NCI-H524 treated with DMSO at 0.1 percent for 48 hours (cell line): ENCODE data around the gene OR1L6.

Source experiments
- DNase-seq: peaks from one replicate; lab custom pipeline; 2025; lab: John Stamatoyannopoulos, UW

The OR1L6 gene, protein sequence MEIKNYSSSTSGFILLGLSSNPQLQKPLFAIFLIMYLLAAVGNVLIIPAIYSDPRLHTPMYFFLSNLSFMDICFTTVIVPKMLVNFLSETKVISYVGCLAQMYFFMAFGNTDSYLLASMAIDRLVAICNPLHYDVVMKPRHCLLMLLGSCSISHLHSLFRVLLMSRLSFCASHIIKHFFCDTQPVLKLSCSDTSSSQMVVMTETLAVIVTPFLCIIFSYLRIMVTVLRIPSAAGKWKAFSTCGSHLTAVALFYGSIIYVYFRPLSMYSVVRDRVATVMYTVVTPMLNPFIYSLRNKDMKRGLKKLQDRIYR

DNA sequence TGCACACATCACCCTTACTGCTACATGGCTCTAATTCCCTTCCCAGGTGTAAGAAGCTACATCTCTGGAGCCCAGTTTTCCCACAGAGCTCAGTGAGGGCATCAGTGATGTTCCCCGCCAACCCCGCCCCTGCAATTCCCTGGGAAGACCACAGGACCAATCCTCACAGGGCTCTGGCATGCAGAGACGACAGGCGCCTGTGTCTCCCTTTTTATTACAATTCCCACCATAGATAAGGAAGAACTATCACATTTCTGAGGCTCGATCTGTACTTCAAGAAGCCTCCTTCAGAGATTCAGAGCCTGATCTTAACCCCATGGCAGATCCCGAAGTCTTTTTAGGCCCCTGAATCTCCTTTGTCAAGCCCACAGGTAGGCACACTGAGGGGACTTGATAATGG lies at the start of gene OR1L6:
TSS of gene OR1L6 (plus strand) at position 301 of the 400 bp plus-strand sequence. CDS start 7,545 bp downstream, outside the sequence.
- DNase-seq = no peak

DNA sequence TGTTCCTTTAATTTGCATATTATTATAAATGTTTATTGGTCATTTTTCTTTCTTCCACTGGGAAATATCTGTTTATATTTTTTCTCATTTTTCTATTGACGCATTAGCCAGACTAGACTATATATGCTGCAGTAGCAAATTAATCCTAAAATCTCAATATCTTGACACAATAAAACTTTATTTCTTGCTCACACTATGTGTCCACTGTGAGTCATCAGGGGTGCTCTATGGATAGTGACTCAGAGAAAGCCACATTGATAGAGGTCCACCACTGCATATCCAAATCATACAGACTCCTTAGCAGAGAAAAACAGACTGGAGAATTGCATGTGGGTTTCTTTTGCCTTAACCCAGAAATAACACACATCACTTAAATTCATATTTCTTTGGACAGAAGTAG lies 46.4 kb upstream of the OR1L6 start:
- DNase-seq = no peak

DNA sequence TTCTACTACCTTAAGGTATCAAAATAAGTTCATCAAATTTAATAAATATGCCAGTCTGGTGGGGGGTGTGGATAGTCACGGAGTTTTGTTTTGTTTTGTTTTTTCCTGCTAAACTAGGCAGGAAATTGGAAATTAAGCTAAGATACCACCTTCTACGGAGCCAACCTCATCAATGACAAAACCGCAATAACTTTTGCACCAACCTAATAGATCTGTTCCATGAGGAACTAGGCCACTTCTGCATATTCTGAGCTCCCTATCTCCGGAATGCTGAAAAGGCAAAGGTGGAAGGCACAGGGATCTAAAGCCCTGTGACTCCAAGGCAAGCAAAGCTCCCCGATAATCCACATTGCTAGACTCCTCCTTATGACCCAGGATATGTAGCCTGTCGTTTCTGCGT lies 24.1 kb upstream of the OR1L6 start:
- DNase-seq = no peak

DNA sequence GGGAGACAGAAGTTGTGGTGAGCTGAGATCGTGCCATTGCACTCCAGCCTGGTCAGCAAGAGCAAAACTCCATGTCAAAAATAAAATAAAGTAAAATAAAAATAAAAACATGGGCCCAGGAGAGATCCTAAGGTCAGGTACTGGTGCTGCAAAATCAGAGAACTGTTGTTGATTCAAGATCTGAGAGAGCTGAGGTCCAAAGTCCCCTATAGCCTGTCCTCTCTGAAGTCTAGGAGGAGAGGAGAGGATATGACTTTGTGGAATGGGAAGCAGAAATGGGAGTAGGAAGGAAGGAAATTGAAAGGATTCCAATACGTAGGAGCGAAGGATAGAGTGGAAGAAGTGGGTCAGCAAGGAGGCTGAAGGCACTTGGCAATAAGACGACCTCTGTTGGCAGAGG lies 22.9 kb upstream of the OR1L6 start:
- no peak for DNase-seq

DNA sequence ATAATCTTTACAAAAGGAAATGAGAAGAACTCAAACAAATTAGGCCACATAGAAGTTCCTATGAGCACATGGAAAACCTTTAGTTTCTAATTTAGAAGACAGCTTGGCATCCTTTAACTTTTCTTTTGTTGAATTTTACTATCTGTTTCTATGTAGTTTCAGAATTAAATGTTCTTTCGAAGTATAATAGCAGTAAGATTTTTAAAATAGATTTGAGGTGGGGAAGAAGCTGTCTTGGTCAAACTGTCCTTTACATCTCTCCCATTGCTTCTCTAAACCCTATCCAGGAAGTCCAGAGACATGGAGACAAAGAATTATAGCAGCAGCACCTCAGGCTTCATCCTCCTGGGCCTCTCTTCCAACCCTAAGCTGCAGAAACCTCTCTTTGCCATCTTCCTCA lies 18.4 kb upstream of the OR1L6 start, which contains the start of gene OR1L4:
TSS of gene OR1L4 (plus strand) at position 301 of the 400 bp plus-strand sequence. CDS start at position 301, 0 bp downstream.
- DNase-seq = no peak

DNA sequence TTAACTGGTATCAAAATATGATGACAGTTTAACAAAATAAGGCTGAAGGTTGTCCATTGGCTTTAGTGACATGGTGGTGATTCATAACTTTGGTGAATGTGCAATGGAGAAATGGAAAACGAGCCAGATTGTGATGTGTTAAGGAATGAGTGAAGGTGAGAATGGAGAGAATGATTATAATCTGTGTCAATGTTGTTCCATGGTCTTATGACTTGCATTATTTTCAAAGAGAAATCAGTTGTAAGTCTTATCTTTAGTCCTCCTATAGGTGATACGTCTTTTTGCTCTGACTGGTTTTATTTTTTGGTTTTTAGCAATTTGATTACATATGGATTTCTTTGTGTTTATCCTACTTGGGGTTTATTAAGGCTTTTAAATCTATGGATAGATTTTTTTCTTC lies 12.7 kb downstream of the OR1L6 start:
- no peak for DNase-seq

DNA sequence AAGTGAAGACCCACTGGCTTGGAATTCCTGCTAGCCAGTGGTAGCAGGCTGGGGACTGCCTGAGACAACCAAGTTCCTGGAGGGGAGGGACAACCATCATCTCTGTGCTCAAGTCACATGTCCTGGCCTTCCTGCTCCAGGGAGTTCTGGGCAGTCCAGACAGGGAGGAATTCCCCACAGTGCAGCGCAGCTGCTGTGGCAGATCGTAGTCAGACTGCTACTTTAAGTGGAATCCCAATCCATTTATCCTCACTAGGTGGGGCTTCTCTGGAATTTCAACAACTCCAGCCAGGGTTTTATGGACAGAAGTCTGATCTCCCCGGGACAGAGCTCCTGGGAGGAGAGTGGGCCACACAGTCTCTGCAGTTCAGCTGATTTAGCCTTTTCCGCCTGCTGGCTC lies 25.7 kb downstream of the OR1L6 start:
- DNase-seq = no peak

DNA sequence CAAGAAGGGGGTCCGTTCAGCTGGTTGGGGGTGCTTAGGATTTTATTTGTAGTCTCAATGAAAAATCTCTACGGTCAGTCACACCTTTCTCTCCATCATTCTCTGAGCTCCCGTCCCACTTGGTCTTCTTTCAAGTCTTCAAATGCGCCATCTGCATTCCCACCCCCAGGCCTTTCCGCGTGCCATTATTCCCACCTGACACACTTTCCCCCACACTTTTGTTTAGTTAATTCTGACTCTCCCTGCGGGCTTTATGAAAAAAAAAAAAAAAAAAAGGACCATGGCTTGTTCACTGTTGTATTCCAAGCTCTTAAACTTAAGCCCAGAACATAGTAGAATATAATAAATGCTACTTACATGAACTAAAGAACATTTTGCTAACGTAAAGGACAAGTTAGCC lies 34.9 kb downstream of the OR1L6 start:
- DNase-seq = no peak

DNA sequence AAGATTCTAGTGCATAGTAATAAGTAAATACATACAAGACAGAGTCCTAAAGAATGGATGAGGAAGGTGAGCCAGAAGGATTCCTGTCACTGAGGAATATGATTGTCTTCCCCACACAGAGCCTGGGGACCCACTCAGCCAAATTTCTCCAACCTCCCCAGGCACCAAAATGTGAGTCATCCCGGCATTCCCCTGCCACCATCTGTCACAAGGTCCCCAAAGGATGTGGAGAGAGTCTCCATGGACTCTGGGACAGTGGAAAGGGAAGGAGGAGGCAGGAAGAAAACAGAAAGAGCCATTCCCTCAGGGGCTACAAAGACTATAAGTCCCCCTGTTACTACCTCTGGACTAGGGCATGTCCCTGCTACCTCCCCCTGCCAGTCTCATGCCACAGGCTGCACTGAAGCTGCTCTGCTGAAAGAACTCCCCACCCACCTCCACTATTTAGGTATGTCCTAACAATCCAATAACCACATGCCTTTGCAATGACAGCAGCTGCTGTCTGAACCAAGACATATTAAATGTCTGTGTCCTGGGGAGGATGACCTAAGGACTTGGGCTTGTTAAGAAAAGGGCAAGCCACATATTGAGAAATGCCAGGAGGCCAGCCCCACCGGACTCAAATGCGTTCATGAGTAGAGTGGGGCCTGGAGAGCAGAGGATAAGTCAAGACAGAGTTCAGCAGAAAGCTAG lies 36.0 kb downstream of the OR1L6 start:
- no peak for DNase-seq

DNA sequence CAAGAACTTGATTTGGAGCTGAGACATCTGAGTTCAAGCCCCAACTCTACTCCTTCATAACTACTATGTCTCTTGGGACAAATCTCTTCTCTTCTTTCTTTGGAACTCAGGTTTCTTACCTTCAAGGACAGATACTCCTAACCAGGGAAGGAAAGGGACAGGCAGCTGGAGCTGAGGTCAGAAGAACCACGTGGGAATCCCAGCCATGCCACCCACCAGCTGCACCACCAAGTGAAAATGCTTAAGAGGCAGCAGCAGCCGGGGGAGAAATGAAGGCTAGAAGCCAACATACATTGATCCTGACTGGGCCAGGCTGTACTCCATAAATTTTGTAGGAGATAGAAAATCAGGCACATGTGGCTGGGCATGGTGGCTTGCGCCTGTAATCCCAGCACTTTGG lies 37.1 kb downstream of the OR1L6 start:
- no peak for DNase-seq

DNA sequence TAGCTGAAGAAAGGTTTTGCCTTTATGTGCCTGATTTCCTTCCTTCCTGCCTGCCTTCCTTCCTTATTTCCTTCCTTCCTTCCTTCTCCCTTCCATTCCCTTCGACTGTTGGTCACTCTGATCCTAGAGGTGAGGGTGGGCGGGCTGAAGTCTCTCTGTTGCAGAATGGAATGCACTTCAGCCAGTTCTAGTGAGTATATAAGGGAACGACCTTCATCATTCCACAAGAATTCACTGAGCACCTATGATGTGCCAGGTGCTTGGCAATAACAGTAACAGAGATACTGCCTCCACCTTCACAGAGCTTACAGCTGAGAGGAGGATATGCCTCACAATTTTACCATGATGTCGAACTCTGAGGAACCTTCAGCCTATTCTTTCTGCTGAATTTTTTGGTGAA lies 37.9 kb downstream of the OR1L6 start:
- no peak for DNase-seq

DNA sequence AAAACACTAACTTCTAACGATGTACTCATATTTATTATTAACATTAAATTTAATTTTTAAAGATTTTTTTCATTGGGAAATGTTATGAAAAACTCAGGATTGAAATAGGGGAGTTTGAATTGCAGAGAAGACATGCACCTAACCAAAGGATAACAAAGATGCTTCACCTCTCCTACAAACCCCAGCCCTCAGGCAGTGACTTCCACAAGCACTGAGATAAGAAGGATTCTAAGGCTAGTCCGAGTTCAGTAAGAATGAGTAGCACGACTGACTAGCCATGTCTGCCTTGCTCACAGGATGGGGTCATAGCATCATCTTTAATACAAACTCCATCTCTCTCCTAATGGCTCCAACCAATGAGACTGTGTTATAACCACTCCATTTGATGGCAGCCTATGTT lies 39.6 kb downstream of the OR1L6 start:
- DNase-seq = no peak

DNA sequence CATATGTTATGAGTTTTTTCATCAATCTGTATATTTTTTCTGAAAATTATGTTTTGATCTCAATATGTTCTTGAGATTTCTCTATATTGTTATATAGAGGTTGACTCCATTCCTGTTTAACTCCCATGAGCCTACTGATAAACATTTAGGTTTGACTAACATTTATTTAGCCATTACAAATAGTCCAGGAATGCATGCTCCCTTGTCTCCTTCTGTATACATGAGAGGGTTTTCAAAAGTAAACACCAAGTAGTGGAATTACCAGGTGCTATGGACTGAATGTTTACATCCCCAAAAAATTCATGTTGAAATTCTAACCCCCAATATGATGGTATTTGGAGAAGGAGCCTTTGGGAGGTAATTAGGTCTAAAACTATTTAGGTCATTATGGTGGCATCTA lies 43.2 kb downstream of the OR1L6 start:
- no peak for DNase-seq

DNA sequence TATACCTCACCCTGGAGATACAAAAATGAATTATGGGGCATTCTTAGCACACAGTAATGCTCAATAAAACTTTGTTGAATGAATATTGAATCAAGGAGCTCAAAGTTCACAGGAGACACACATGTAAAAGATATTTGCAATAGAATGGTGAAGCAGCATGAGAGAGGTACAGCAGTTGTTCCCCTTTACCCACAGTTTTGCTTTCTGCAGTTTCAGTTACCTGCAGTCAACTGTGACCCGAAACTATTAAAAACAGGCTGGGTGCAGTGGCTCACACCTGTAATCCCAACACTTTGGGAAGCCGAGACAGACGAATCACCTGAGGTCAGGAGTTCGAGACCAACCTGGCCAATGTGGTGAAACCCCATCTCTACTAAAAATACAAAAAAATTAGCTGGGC lies 44.2 kb downstream of the OR1L6 start:
- no peak for DNase-seq

DNA sequence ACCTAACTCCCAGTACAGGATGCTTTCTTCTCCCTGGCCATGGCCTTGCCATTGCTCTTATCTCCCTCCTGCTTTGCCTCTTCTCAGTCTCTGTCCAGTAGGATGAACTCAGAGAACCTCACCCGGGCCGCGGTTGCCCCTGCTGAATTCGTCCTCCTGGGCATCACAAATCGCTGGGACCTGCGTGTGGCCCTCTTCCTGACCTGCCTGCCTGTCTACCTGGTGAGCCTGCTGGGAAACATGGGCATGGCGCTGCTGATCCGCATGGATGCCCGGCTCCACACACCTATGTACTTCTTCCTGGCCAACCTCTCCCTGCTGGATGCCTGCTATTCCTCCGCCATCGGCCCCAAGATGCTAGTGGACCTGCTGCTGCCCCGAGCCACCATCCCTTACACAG lies 46.7 kb downstream of the OR1L6 start, which contains the start of gene OR5C1:
TSS of gene OR5C1 (plus strand) at position 103 of the 400 bp plus-strand sequence. CDS start at position 103, 0 bp downstream.
- no peak for DNase-seq

DNA sequence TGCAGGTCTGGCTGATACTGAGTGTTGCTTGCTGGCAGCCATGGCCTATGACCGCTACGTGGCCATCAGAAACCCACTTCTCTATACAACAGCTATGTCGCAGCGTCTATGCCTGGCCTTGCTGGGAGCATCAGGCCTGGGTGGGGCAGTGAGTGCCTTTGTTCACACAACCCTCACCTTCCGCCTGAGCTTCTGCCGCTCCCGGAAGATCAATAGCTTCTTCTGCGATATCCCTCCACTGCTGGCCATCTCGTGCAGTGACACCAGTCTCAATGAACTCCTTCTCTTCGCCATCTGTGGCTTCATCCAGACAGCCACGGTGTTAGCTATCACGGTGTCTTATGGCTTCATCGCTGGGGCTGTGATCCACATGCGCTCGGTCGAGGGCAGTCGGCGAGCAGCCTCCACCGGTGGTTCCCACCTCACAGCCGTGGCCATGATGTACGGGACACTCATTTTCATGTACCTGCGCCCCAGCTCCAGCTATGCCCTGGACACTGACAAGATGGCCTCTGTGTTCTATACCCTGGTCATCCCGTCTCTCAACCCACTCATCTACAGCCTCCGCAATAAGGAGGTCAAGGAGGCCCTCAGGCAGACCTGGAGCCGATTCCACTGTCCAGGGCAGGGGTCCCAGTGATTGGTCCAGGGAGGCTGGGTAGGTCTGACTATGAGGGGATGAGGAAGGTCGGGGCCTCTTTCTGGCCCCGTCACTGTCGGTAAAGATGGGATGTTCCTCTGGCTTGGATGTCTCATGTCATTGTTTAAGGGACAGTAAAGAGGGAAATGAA lies 47.3 kb downstream of the OR1L6 start:
- DNase-seq = no peak

DNA sequence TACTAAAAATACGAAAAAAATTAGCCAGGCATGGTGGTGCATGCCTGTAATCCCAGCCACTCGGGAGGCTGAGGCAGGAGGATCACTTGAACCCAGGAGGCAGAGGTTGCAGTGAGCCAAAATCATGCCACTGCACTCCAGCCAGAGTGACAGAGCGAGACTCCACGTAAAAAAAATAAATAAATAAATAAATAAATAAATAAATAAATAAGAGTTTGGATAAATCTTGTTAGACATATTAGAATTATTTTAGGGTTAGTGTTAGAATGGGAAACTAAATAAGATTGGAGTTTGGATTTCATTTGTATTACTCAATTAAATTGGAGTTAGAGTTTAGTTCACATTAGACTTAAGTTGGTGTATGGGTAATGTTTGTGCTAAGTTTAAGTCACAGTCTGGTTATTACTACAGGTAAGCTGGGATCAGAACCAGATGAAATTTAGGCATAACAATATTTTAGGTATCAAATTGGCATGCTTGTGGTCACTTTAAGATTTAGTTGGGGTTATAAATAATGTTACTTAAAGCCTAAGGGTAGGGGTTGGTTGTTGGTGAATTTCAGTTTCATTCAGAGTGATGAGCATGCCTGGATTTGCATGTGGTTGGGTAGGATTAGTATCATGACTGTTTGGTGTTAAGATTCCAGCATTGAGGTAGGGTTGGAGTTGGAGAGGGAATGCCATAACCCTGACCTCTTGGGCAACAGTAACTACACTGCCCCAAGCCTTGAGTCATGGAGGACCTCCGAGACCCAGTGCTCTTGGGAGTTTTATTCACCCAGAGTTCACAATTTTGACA lies 50.0 kb downstream of the OR1L6 start:
- no peak for DNase-seq

DNA sequence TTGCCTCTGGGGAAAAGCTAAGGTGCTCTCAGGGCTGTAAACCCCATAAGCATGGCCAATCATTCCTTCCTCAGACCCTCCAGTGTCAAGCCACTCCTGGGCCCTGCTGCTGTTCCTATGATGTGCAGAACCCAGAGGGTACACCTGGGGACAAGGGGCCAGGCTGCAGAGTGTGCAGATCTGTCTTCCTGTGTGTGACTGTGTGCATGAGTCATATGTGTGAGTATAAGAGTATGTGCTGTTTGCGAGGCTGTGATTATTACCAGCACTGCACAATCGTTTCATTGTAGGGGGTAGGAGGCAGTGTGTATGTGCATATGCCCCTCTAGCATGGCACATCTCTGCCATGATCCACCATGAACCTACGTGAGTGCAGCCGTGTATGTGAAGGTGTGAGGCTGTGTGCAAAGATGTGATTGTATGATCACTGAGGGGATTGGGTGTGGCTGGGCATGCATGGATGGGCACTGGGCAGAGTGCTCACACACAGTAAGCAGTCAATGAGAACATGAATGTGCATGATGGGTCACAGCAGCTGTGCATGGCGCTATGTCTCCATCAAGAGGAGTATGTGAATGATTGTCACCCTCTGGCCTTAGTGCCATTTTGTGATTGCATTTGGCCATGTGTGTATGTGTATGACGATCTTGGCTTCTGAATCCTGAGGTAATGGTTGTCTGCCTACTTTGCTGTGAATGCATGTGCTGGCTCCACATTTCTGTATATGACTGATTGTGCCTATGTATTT lies 55.4 kb downstream of the OR1L6 start:
- no peak for DNase-seq
